ENCODE data around the gene UNC80.

DNA sequence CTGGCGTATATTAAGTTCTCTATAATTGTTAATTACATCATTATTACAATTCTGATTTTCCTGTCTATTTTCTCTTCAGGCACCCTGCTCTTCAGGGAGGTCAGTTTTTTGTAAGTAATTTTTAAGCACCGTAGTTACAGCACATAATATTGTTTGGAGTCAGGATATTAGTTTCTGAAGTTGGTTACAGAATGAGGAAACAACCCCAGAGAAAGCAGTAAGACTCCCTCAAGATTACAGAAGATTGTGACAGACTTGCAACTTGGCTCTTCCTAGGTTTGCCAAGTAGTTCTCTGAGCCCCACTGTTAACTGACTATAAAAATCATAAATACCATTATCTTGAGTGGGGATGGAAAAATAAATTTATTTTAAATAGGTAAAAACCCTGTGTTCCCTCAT, 231.7 kb downstream of the UNC80 start:
- TF ChIP-seq MZF1 (CRISPR knock-in tag; IDR thresholded peaks at IDR 0.05; ENCODE audit: borderline replicate concordance) (no peak), ZNF253 (CRISPR knock-in tag; IDR thresholded peaks at IDR 0.05; ENCODE audit: borderline replicate concordance) (no peak), ZNF124 (CRISPR knock-in tag; IDR thresholded peaks at IDR 0.05) (no peak), ZNF549 (CRISPR knock-in tag; IDR thresholded peaks at IDR 0.05) (no peak), CREB1 (IDR thresholded peaks at IDR 0.05) (no peak), CREB1 (CRISPR knock-in tag; IDR thresholded peaks at IDR 0.05) (no peak), SAP130 (CRISPR knock-in tag; IDR thresholded peaks at IDR 0.05; ENCODE audit: low read depth) (no peak), REST (IDR thresholded peaks at IDR 0.05; ENCODE audit: borderline replicate concordance in 1 of 2, low read depth in 1 of 2, low read length in 2 of 2) (no peak), POLR2A (IDR thresholded peaks at IDR 0.05; ENCODE audit: insufficient read depth in 1 of 2, low read depth in 2 of 2, low read length in 2 of 2) (no peak), ZKSCAN1 (IDR thresholded peaks at IDR 0.05; ENCODE audit: low read length) (no peak), KLF11 (CRISPR knock-in tag; IDR thresholded peaks at IDR 0.05) (no peak)
- TF ChIP-seq, protein P1, sequence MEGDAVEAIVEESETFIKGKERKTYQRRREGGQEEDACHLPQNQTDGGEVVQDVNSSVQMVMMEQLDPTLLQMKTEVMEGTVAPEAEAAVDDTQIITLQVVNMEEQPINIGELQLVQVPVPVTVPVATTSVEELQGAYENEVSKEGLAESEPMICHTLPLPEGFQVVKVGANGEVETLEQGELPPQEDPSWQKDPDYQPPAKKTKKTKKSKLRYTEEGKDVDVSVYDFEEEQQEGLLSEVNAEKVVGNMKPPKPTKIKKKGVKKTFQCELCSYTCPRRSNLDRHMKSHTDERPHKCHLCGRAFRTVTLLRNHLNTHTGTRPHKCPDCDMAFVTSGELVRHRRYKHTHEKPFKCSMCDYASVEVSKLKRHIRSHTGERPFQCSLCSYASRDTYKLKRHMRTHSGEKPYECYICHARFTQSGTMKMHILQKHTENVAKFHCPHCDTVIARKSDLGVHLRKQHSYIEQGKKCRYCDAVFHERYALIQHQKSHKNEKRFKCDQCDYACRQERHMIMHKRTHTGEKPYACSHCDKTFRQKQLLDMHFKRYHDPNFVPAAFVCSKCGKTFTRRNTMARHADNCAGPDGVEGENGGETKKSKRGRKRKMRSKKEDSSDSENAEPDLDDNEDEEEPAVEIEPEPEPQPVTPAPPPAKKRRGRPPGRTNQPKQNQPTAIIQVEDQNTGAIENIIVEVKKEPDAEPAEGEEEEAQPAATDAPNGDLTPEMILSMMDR (CRISPR knock-in tag; IDR thresholded peaks at IDR 0.05) = no peak
